Hepatocyte (in vitro differentiated cells): ENCODE data around the gene KCNQ4. TPM values are rescaled to one million over a fixed set of nuclear protein-coding genes. Genes with fewer than 3 reads are reported as not detected.

Experiments used
- DNase-seq: peaks from one replicate; pipeline ENCODE4 v3.0.0-alpha.2; 2016; ENCODE audit warnings: low spot score
- H2AFZ ChIP-seq: fragments of 200-600 bp; sonication (generic); 2 replicates; pipeline ENCODE4 v1.6.0; 2016; ENCODE audit warnings: antibody characterized with exemption, mild to moderate bottlenecking
- H3K27ac ChIP-seq: fragments of 200-600 bp; sonication (generic); 2 replicates; pipeline ENCODE4 v1.5.1; 2016; ENCODE audit warnings: mild to moderate bottlenecking
- H3K27me3 ChIP-seq: fragments of 200-600 bp; sonication (generic); 2 replicates; pipeline ENCODE4 v1.6.1; 2016
- H3K36me3 ChIP-seq: fragments of 200-600 bp; sonication (generic); replicated peaks from 2 replicates; pipeline ENCODE4 v1.5.1; 2016; ENCODE audit warnings: low read depth; ENCODE audit not compliant: insufficient read depth
- H3K4me1 ChIP-seq: fragments of 200-600 bp; sonication (generic); 2 replicates; pipeline ENCODE4 v1.5.1; 2016; ENCODE audit warnings: mild to moderate bottlenecking, moderate library complexity; ENCODE audit not compliant: insufficient read depth
- H3K4me2 ChIP-seq: fragments of 200-600 bp; sonication (generic); 2 replicates; pipeline ENCODE4 v1.6.0; 2016
- H3K4me3 ChIP-seq: fragments of 200-600 bp; sonication (generic); 2 replicates; pipeline ENCODE4 v1.5.1; 2016; ENCODE audit warnings: mild to moderate bottlenecking
- H3K79me2 ChIP-seq: fragments of 200-600 bp; sonication (generic); 2 replicates; pipeline ENCODE4 v1.6.0; 2017; ENCODE audit warnings: mild to moderate bottlenecking
- H3K9me2 ChIP-seq: fragments of 200-600 bp; sonication (generic); replicated peaks from 2 replicates; pipeline ENCODE4 v1.6.0; 2017; ENCODE audit warnings: mild to moderate bottlenecking; ENCODE audit not compliant: insufficient read depth
- H3K9me3 ChIP-seq: fragments of 200-600 bp; sonication (generic); 2 replicates; pipeline ENCODE4 v1.5.1; 2016; ENCODE audit warnings: low read depth, mild to moderate bottlenecking
- H4K20me1 ChIP-seq: fragments of 200-600 bp; sonication (generic); 2 replicates; pipeline ENCODE4 v1.6.0; 2016; ENCODE audit warnings: mild to moderate bottlenecking; ENCODE audit not compliant: insufficient read depth, poor library complexity, severe bottlenecking
- CTCF ChIP-seq: fragments of 200-600 bp; sonication (generic); IDR thresholded peaks from 2 replicates; pipeline ENCODE4 v1.5.1; 2016; ENCODE audit warnings: antibody characterized with exemption, mild to moderate bottlenecking; ENCODE audit not compliant: poor library complexity
- EZH2 ChIP-seq: fragments of 200-600 bp; sonication (generic); IDR thresholded peaks from 2 replicates; pipeline ENCODE4 v1.6.1; 2016; ENCODE audit warnings: antibody characterized with exemption, mild to moderate bottlenecking, borderline replicate concordance
- EZH2phosphoT487 ChIP-seq: fragments of 200-600 bp; sonication (generic); IDR thresholded peaks from one replicate; pipeline ENCODE4 v1.6.1; 2018; ENCODE audit warnings: antibody characterized with exemption, mild to moderate bottlenecking, low read depth, moderate library complexity; ENCODE audit not compliant: unreplicated experiment, severe bottlenecking
- WGBS: methylation state at CpG from one replicate; pipeline ENCODE4 v1.1.6; 2016; ENCODE audit warnings: low lambda C conversion rate; ENCODE audit errors: missing lambda C conversion rate; 5-methylcytosine and 5-hydroxymethylcytosine counted together
- polyA plus RNA-seq: library from polyadenylated mRNA; unstranded; fragments of >200 nt; fragmentation: Nextera tagmentation; extraction: Ambion mirVana; gene quantifications from 2 replicates; pipeline ENCODE4 v1.2.1, GENCODE V29; 2016
- total RNA-seq: library from RNA; depleted of rRNA; stranded (reverse); fragments of >200 nt; gene quantifications from 2 replicates; pipeline ENCODE4 v1.2.3, GENCODE V29; 2014

The KCNQ4 gene
- total and polyA plus RNA-seq, 2 experiments from 2014 or later = not detected

- no peak overlapping the region for H2AFZ ChIP-seq
- H3K36me3 ChIP-seq = no peaks in the 10 kb centered on the region
- H3K4me1 ChIP-seq = peaks cover 21% of the 10 kb centered on the region
- no peaks in the 10 kb centered on the region for H3K9me2 ChIP-seq
- TF ChIP-seq EZH2phosphoT487 = no peak
- no peak for TF ChIP-seq CTCF
- TF ChIP-seq EZH2 = no peak
- H4K20me1 ChIP-seq = no peaks in the 10 kb centered on the region
- no peaks in the 10 kb centered on the region for H3K9me3 ChIP-seq
- H3K4me2 ChIP-seq = no peak overlapping the region
- no peak overlapping the region for H3K27ac ChIP-seq
- H3K4me3 ChIP-seq = no peak overlapping the region
- H3K79me2 ChIP-seq = no peaks in the 10 kb centered on the region
- no peaks in the 10 kb centered on the region for H3K27me3 ChIP-seq
- no peak for DNase-seq
- WGBS = 87% methylated on average over 2 of the region's 2 CpGs
Measured at GRCh38 chr1:40870135-40870728, 86.6 kb downstream of the KCNQ4 start.

GRCh38 chr1:40872276-40872675, 88.7 kb downstream of the KCNQ4 start:
- Histone ChIP-seq H3K4me3 (no peak overlapping the region), H3K9me3 (no peaks in the 10 kb centered on the region), H2AFZ (no peak overlapping the region), H3K4me2 (no peak overlapping the region), H3K79me2 (no peaks in the 10 kb centered on the region), H3K4me1 (peaks cover 13% of the 10 kb centered on the region), H3K27ac (no peak overlapping the region), H3K27me3 (no peaks in the 10 kb centered on the region), H3K9me2 (no peaks in the 10 kb centered on the region), H3K36me3 (no peaks in the 10 kb centered on the region), H4K20me1 (no peaks in the 10 kb centered on the region)
- TF ChIP-seq CTCF (no peak), EZH2 (no peak), EZH2phosphoT487 (no peak)
- 67% methylated on average over 3 of the region's 3 CpGs for WGBS
- no peak for DNase-seq

GRCh38 chr1:40873863-40874472, 90.4 kb downstream of the KCNQ4 start:
- no peak for TF ChIP-seq EZH2phosphoT487
- TF ChIP-seq CTCF = no peak

More at GRCh38 chr1:40873863-40874472, 90.4 kb downstream of the KCNQ4 start:
- H4K20me1 ChIP-seq = no peaks in the 10 kb centered on the region
- H3K9me3 ChIP-seq = no peaks in the 10 kb centered on the region
- 97% methylated on average over 7 of the region's 7 CpGs for WGBS
- no peak overlapping the region for H3K4me3 ChIP-seq
- H3K36me3 ChIP-seq = no peaks in the 10 kb centered on the region
- H3K9me2 ChIP-seq = no peaks in the 10 kb centered on the region
- H3K79me2 ChIP-seq = no peaks in the 10 kb centered on the region
- H3K27me3 ChIP-seq = no peaks in the 10 kb centered on the region
- peaks cover 2% of the 10 kb centered on the region for H3K4me1 ChIP-seq
- no peak overlapping the region for H3K4me2 ChIP-seq
- no peak overlapping the region for H3K27ac ChIP-seq
- H2AFZ ChIP-seq = no peak overlapping the region
- DNase-seq = no peak
